ENCODE measurements around the gene CNOT9.

The CNOT9 gene

DNA sequence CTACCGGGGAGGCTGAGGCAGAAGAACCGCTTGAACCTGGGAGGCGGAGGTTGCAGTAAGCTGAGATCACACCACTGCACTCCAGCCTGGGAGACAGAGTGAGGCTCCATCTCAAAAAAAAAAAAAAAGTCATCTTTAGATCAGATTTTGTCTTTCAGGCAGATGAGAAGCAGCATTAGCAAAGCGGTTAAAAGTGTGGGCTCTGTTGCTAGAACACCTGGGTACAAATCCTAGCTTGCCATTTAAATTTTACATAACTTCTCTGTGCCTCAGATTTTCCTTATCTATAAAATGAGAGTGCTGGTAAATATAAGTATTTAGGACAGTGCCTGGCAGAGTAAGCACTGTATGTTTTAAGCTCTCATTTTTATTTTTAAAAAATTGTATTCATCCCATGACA, 8.2 kb downstream of the CNOT9 start:
- TF ChIP-seq FOXM1 (IDR thresholded peaks at IDR 0.05; ENCODE audit: borderline replicate concordance, low read depth) (no peak), EP300 (IDR thresholded peaks at IDR 0.05; ENCODE audit: borderline replicate concordance) (no peak), TAF1 (IDR thresholded peaks at IDR 0.05; ENCODE audit: low read depth) (no peak), CREB1 (IDR thresholded peaks at IDR 0.05; ENCODE audit: low read depth) (no peak), RAD21 (IDR thresholded peaks at IDR 0.05; ENCODE audit: low read depth) (no peak), TEAD4 (IDR thresholded peaks at IDR 0.05) (no peak), CEBPB (IDR thresholded peaks at IDR 0.05) (no peak), NFIC (IDR thresholded peaks at IDR 0.05) (no peak), TCF12 (IDR thresholded peaks at IDR 0.05; ENCODE audit: low read depth) (no peak), ZBTB7A (IDR thresholded peaks at IDR 0.05; ENCODE audit: low read depth) (no peak), EGR1 (IDR thresholded peaks at IDR 0.05) (no peak), YY1 (IDR thresholded peaks at IDR 0.05; ENCODE audit: low read depth) (no peak)
- TF ChIP-seq, protein P1, sequence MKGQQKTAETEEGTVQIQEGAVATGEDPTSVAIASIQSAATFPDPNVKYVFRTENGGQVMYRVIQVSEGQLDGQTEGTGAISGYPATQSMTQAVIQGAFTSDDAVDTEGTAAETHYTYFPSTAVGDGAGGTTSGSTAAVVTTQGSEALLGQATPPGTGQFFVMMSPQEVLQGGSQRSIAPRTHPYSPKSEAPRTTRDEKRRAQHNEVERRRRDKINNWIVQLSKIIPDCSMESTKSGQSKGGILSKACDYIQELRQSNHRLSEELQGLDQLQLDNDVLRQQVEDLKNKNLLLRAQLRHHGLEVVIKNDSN (IDR thresholded peaks at IDR 0.05) = no peak
- TF ChIP-seq, protein P2, sequence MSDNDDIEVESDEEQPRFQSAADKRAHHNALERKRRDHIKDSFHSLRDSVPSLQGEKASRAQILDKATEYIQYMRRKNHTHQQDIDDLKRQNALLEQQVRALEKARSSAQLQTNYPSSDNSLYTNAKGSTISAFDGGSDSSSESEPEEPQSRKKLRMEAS (IDR thresholded peaks at IDR 0.05) = no peak
- TF ChIP-seq, protein P3, sequence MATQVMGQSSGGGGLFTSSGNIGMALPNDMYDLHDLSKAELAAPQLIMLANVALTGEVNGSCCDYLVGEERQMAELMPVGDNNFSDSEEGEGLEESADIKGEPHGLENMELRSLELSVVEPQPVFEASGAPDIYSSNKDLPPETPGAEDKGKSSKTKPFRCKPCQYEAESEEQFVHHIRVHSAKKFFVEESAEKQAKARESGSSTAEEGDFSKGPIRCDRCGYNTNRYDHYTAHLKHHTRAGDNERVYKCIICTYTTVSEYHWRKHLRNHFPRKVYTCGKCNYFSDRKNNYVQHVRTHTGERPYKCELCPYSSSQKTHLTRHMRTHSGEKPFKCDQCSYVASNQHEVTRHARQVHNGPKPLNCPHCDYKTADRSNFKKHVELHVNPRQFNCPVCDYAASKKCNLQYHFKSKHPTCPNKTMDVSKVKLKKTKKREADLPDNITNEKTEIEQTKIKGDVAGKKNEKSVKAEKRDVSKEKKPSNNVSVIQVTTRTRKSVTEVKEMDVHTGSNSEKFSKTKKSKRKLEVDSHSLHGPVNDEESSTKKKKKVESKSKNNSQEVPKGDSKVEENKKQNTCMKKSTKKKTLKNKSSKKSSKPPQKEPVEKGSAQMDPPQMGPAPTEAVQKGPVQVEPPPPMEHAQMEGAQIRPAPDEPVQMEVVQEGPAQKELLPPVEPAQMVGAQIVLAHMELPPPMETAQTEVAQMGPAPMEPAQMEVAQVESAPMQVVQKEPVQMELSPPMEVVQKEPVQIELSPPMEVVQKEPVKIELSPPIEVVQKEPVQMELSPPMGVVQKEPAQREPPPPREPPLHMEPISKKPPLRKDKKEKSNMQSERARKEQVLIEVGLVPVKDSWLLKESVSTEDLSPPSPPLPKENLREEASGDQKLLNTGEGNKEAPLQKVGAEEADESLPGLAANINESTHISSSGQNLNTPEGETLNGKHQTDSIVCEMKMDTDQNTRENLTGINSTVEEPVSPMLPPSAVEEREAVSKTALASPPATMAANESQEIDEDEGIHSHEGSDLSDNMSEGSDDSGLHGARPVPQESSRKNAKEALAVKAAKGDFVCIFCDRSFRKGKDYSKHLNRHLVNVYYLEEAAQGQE (IDR thresholded peaks at IDR 0.05; ENCODE audit: low read depth) = no peak

DNA sequence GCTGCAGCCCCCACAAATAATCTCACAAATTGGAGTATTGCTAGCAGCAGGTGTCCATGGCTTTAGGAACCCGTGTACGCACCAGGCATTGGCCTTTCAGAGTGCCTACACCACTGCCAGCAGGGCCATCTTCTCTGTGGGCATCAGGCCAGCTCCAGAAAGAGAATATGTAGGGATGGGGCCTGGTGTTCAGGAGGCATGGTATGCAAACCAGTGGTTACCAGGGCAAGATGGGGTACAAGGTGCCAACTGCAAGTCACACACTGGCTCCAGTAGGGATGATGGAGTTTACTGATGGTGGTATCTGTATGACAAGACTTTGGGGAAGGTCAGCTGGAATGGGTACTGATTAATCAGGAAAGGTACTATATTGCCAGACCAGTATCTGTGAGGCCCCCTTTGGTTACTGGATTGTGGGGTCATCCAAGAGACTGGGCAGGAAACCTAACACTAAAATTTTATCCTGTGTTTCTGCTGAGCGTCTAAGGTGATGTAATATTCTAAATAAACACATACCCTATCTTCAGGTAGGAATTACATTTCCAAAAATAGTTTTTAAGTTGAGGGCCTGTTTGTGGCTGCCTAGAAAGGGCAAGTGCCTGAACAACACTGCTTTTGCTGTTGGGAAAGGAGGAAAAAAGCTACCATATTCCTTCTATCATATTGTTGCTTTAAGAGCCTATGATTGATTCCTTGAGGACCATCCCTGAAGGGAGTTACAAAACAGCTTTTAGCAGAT, 9.0 kb downstream of the CNOT9 start:
- TF ChIP-seq CREB1 (IDR thresholded peaks at IDR 0.05; ENCODE audit: low read depth) = no peak
- TF ChIP-seq YY1 (IDR thresholded peaks at IDR 0.05; ENCODE audit: low read depth) = no peak
- no peak for TF ChIP-seq NFIC (IDR thresholded peaks at IDR 0.05)
- TF ChIP-seq TCF12 (IDR thresholded peaks at IDR 0.05; ENCODE audit: low read depth) = no peak
- no peak for TF ChIP-seq TEAD4 (IDR thresholded peaks at IDR 0.05)

DNA sequence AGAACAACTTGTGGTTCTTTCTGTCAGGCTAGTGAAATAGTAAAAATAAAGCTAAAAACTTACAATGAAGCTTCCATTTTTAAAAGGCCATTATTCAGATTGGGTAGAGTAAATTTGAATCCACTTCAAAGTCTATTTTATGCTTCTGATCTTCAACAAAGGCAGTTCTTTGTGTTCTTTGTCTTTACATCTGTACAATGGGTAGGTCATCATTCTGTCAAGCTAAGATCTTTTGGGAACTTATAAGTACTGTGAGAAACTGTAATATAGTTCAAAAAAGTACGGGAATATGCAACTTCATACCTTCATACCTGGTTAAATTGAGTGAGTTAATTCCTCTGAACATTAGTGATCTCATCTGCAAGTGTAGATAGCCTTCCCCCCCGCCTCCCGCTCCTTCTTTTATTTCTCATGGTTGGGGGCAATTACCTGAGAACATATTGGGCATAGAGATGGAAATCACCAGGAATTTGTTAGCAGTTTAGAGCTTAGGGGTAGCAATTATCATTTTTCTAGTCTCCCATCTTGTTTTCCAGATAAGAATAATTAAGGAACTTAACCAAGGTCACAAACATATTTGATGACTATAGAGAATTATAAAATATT, 9.7 kb downstream of the CNOT9 start:
- TF ChIP-seq CREB1 (IDR thresholded peaks at IDR 0.05; ENCODE audit: low read depth) = no peak

DNA sequence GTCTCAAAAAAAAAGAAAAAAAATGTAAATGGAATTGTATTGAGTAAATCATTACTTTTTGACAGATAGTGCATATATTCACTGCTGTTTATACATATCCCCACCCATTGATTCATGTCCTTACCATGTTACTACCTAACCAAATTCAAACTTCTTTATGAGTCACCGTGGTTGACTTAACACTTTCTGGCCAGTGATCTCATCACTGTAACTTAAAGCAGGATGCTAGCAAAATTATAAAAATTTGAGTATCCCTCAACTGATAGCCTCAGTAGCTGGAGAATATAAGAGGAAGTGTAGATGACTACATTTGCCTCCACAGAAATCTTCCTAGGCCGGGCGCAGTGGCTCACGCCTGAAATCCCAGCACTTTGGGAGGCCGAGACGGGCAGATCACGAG, 13.4 kb downstream of the CNOT9 start:
- no peak for TF ChIP-seq EP300 (IDR thresholded peaks at IDR 0.05; ENCODE audit: borderline replicate concordance)
- TF ChIP-seq TCF12 (IDR thresholded peaks at IDR 0.05; ENCODE audit: low read depth) = no peak
- TF ChIP-seq NFIC (IDR thresholded peaks at IDR 0.05) = no peak
- no peak for TF ChIP-seq CREB1 (IDR thresholded peaks at IDR 0.05; ENCODE audit: low read depth)
- TF ChIP-seq CEBPB (IDR thresholded peaks at IDR 0.05) = no peak
- no peak for TF ChIP-seq ZBTB7A (IDR thresholded peaks at IDR 0.05; ENCODE audit: low read depth)
- TF ChIP-seq, protein P2 (IDR thresholded peaks at IDR 0.05) = no peak
- no peak for TF ChIP-seq TEAD4 (IDR thresholded peaks at IDR 0.05)
- no peak for TF ChIP-seq FOXM1 (IDR thresholded peaks at IDR 0.05; ENCODE audit: borderline replicate concordance, low read depth)

DNA sequence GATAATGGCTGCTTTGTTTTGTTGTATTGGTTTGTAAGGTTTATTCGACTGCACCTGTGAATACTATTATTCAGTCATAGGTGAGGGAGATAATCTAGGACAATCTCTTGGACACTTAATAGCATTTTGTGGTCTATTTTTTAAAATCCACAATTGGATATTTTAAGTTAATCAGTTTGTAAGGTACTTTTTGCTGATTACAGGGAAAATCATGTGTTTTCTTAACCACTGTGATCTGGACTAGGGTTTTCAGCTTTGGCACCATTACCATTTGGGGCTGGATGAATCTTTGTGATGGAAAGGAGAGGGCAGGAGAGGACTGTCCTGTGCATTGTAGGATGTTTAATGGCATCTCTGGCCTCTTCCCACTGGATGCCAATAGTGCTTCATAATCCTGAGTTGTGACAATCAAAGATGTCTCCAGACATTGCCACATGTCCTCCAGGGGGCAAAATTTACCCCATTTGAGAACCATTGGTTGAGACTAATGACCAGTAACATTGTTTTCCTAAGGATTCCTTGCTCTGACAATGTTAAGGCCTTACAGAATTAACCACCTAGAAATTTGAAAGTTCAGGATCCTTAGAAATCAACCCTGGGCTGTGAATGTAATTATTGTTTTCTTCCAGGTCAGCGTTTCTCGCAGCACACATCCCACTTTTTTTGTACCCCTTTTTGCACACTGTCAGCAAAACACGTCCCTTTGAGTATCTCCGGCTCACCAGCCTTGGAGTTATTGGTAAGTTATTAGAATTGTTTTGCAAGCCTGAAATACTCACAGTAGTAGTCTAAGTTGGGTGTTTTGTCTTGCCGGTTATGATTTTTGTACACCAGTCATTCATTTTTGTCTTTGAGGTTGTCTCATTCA, 15.6 kb downstream of the CNOT9 start:
- TF ChIP-seq, protein P1 (IDR thresholded peaks at IDR 0.05) = no peak
- no peak for TF ChIP-seq RAD21 (IDR thresholded peaks at IDR 0.05; ENCODE audit: low read depth)
- no peak for TF ChIP-seq NFIC (IDR thresholded peaks at IDR 0.05)
- no peak for TF ChIP-seq FOXM1 (IDR thresholded peaks at IDR 0.05; ENCODE audit: borderline replicate concordance, low read depth)

DNA sequence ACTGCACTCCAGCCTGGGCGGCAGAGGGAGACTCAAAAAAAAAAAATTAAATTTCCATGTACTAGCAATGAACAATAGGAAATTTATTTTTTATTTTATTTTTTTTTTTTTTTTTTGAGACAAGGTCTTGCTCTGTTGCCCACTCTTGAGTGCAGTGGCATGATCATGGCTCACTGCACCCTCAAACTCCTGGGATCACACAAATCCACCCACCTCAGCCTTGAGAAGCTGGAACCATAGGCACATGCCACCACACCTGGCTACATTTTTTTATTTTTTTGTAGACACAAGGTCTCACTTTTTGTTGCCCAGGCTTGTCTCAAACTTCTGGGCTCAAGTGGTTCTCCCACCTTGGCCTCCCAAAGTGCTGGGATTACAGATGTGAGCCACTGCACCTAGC, 16.9 kb downstream of the CNOT9 start:
- no peak for TF ChIP-seq EP300 (IDR thresholded peaks at IDR 0.05; ENCODE audit: borderline replicate concordance)
- TF ChIP-seq TEAD4 (IDR thresholded peaks at IDR 0.05) = no peak
- TF ChIP-seq CREB1 (IDR thresholded peaks at IDR 0.05; ENCODE audit: low read depth) = no peak
- TF ChIP-seq, protein P1 (IDR thresholded peaks at IDR 0.05) = no peak
- TF ChIP-seq RAD21 (IDR thresholded peaks at IDR 0.05; ENCODE audit: low read depth) = no peak
- TF ChIP-seq TCF12 (IDR thresholded peaks at IDR 0.05; ENCODE audit: low read depth) = no peak
- TF ChIP-seq ZBTB7A (IDR thresholded peaks at IDR 0.05; ENCODE audit: low read depth) = no peak
- no peak for TF ChIP-seq EGR1 (IDR thresholded peaks at IDR 0.05)
- TF ChIP-seq FOXM1 (IDR thresholded peaks at IDR 0.05; ENCODE audit: borderline replicate concordance, low read depth) = no peak
- TF ChIP-seq CEBPB (IDR thresholded peaks at IDR 0.05) = no peak
- TF ChIP-seq, protein P2 (IDR thresholded peaks at IDR 0.05) = no peak
- TF ChIP-seq TAF1 (IDR thresholded peaks at IDR 0.05; ENCODE audit: low read depth) = no peak
- TF ChIP-seq YY1 (IDR thresholded peaks at IDR 0.05; ENCODE audit: low read depth) = no peak
- no peak for TF ChIP-seq NFIC (IDR thresholded peaks at IDR 0.05)
- TF ChIP-seq, protein P3 (IDR thresholded peaks at IDR 0.05; ENCODE audit: low read depth) = no peak

Measured in Ishikawa (cell line).